SK-N-MC (cell line): ENCODE measurements around the gene KIF21B.

Experiments
- DNase-seq: peaks from one replicate; pipeline ENCODE4 v3.0.0-alpha.2; 2011; ENCODE audit warnings: low read depth, low spot score
- H3K27ac ChIP-seq: fragments of 200-600 bp; sonication (generic); 2 replicates; pipeline ENCODE4 v1.5.1; 2016; ENCODE audit warnings: mixed run types
- H3K36me3 ChIP-seq: fragments of 200-600 bp; sonication (generic); 2 replicates; pipeline ENCODE4 v1.6.1; 2017; ENCODE audit warnings: antibody characterized with exemption, low read length, mixed read lengths; ENCODE audit not compliant: insufficient read depth
- H3K4me3 ChIP-seq: fragments of 200-600 bp; sonication (generic); 2 replicates; pipeline ENCODE4 v1.5.1; 2016
- H3K9ac ChIP-seq: fragments of 200-600 bp; sonication (generic); 2 replicates; pipeline ENCODE4 v1.8.0; 2017; ENCODE audit warnings: mixed run types, mixed read lengths; ENCODE audit not compliant: insufficient read length
- H3K9me3 ChIP-seq: fragments of 200-600 bp; sonication (generic); 2 replicates; pipeline ENCODE4 v1.6.1; 2017; ENCODE audit warnings: low read depth, mild to moderate bottlenecking, antibody characterized with exemption, low read length, moderate library complexity, mixed read lengths
- EZH2 ChIP-seq: fragments of 200-600 bp; sonication (generic); IDR thresholded peaks from one replicate; pipeline ENCODE4 v1.6.1; 2017; ENCODE audit warnings: antibody characterized with exemption
- FOXP2 ChIP-seq: optimal IDR thresholded peaks from 2 replicates; pipeline ENCODE3; 2011; ENCODE audit warnings: mild to moderate bottlenecking, moderate library complexity; ENCODE audit not compliant: insufficient read depth; ENCODE audit errors: extremely low read length, control extremely low read depth
- POLR2AphosphoS5 ChIP-seq: IDR thresholded peaks from 2 replicates; pipeline ENCODE4 v1.6.1; 2012; ENCODE audit warnings: mild to moderate bottlenecking, low read depth, low read length, borderline replicate concordance

Gene KIF21B

GRCh38 chr1:201063145-201063544 is 39.6 kb upstream of the KIF21B start:
- TF ChIP-seq EZH2 (no peak), POLR2AphosphoS5 (no peak), FOXP2 (no peak)
- no peak overlapping the region for H3K27ac ChIP-seq

GRCh38 chr1:201062511-201063091 is 39.1 kb upstream of the KIF21B start:
- no peak for DNase-seq
- H3K4me3 ChIP-seq = no peak overlapping the region
- no peaks in the 10 kb centered on the region for H3K9me3 ChIP-seq
- no peak overlapping the region for H3K27ac ChIP-seq
- no peak for TF ChIP-seq POLR2AphosphoS5
- TF ChIP-seq FOXP2 = no peak
- no peak for TF ChIP-seq EZH2
- no peaks in the 10 kb centered on the region for H3K36me3 ChIP-seq
- no peak overlapping the region for H3K9ac ChIP-seq

More at GRCh38 chr1:201063145-201063544, 39.6 kb upstream of the KIF21B start:
- H3K9me3 ChIP-seq = no peaks in the 10 kb centered on the region
- H3K9ac ChIP-seq = no peak overlapping the region
- no peaks in the 10 kb centered on the region for H3K36me3 ChIP-seq
- no peak overlapping the region for H3K4me3 ChIP-seq
- DNase-seq = no peak

GRCh38 chr1:201061886-201062285 is 38.4 kb upstream of the KIF21B start:
- TF ChIP-seq POLR2AphosphoS5 = no peak
- no peak for TF ChIP-seq EZH2
- TF ChIP-seq FOXP2 = no peak
- H3K9me3 ChIP-seq = no peaks in the 10 kb centered on the region
- no peak overlapping the region for H3K9ac ChIP-seq
- no peaks in the 10 kb centered on the region for H3K36me3 ChIP-seq
- H3K27ac ChIP-seq = no peak overlapping the region
- no peak overlapping the region for H3K4me3 ChIP-seq
- DNase-seq = no peak

GRCh38 chr1:201061049-201061448 is 37.5 kb upstream of the KIF21B start:
- DNase-seq = no peak
- H3K27ac ChIP-seq = no peak overlapping the region
- no peaks in the 10 kb centered on the region for H3K36me3 ChIP-seq
- no peaks in the 10 kb centered on the region for H3K9me3 ChIP-seq
- no peak overlapping the region for H3K9ac ChIP-seq
- TF ChIP-seq POLR2AphosphoS5 = no peak
- no peak for TF ChIP-seq EZH2
- TF ChIP-seq FOXP2 = no peak
- no peak overlapping the region for H3K4me3 ChIP-seq

GRCh38 chr1:201060586-201060985 is 37.1 kb upstream of the KIF21B start:
- Histone ChIP-seq H3K36me3 (no peaks in the 10 kb centered on the region), H3K27ac (no peak overlapping the region), H3K9me3 (no peaks in the 10 kb centered on the region), H3K9ac (no peak overlapping the region), H3K4me3 (no peak overlapping the region)
- TF ChIP-seq FOXP2 (no peak), EZH2 (no peak), POLR2AphosphoS5 (no peak)
- no peak for DNase-seq

- H3K27ac ChIP-seq = no peak overlapping the region
- no peak overlapping the region for H3K4me3 ChIP-seq
- H3K36me3 ChIP-seq = no peaks in the 10 kb centered on the region
- no peak overlapping the region for H3K9ac ChIP-seq
- TF ChIP-seq FOXP2 (no peak), POLR2AphosphoS5 (no peak), EZH2 (no peak)
- no peak for DNase-seq
- no peaks in the 10 kb centered on the region for H3K9me3 ChIP-seq
These were observed 36.5 kb upstream of the KIF21B start for GRCh38 chr1:201059871-201060555.

GRCh38 chr1:201059401-201059800 is 35.9 kb upstream of the KIF21B start:
- Histone ChIP-seq H3K27ac (no peak overlapping the region), H3K36me3 (no peaks in the 10 kb centered on the region), H3K4me3 (no peak overlapping the region), H3K9ac (no peak overlapping the region), H3K9me3 (no peaks in the 10 kb centered on the region)
- DNase-seq = no peak
- TF ChIP-seq FOXP2 (no peak), EZH2 (no peak), POLR2AphosphoS5 (no peak)

- DNase-seq = no peak
- no peaks in the 10 kb centered on the region for H3K36me3 ChIP-seq
These were observed 30.6 kb upstream of the KIF21B start for GRCh38 chr1:201054091-201054543.

GRCh38 chr1:201053155-201053860 is 29.8 kb upstream of the KIF21B start:
- Histone ChIP-seq H3K4me3 (no peak overlapping the region), H3K9me3 (no peaks in the 10 kb centered on the region), H3K36me3 (no peaks in the 10 kb centered on the region), H3K9ac (no peak overlapping the region), H3K27ac (no peak overlapping the region)
- no peak for TF ChIP-seq POLR2AphosphoS5
- no peak for TF ChIP-seq FOXP2
- TF ChIP-seq EZH2 = no peak
- DNase-seq = no peak

More at GRCh38 chr1:201054091-201054543, 30.6 kb upstream of the KIF21B start:
- Histone ChIP-seq H3K4me3 (no peak overlapping the region), H3K27ac (no peak overlapping the region), H3K9ac (no peak overlapping the region), H3K9me3 (no peaks in the 10 kb centered on the region)
- no peak for TF ChIP-seq FOXP2
- no peak for TF ChIP-seq EZH2
